GM12875 (cell line): ENCODE data around the gene ATP8B4.

Source experiments
- H3K4me3 ChIP-seq: one replicate; pipeline ENCODE4 v1.5.1; 2011; ENCODE audit warnings: low read depth, low read length, control low read depth
- CTCF ChIP-seq: IDR thresholded peaks from 2 replicates; pipeline ENCODE4 v1.5.1; 2011; ENCODE audit warnings: low read depth, mild to moderate bottlenecking, control low read depth, inconsistent platforms, low read length, moderate library complexity, borderline replicate concordance; ENCODE audit not compliant: insufficient read depth

The ATP8B4 gene

GRCh38 chr15:49918121-49918520, 200.9 kb downstream of the ATP8B4 start:
- no peak for TF ChIP-seq CTCF
- no peak overlapping the region for H3K4me3 ChIP-seq

- no peak overlapping the region for H3K4me3 ChIP-seq
These were observed 202.0 kb downstream of the ATP8B4 start for GRCh38 chr15:49916998-49917397.

GRCh38 chr15:49915822-49916221, 203.2 kb downstream of the ATP8B4 start:
- H3K4me3 ChIP-seq: no peak overlapping the region
- TF ChIP-seq CTCF: no peak

More at GRCh38 chr15:49916998-49917397, 202.0 kb downstream of the ATP8B4 start:
- no peak for TF ChIP-seq CTCF

- no peak for TF ChIP-seq CTCF
- no peak overlapping the region for H3K4me3 ChIP-seq
These were observed 210.1 kb downstream of the ATP8B4 start for GRCh38 chr15:49908933-49909295.

GRCh38 chr15:49908236-49908932, 210.6 kb downstream of the ATP8B4 start:
- TF ChIP-seq CTCF: no peak
- no peak overlapping the region for H3K4me3 ChIP-seq

GRCh38 chr15:49906966-49907365, 212.1 kb downstream of the ATP8B4 start:
- no peak for TF ChIP-seq CTCF
- no peak overlapping the region for H3K4me3 ChIP-seq

- H3K4me3 ChIP-seq: no peak overlapping the region
- no peak for TF ChIP-seq CTCF
These were observed 213.8 kb downstream of the ATP8B4 start for GRCh38 chr15:49905221-49905620.
